ENCODE results near the gene RASA3. TPM values are rescaled to one million over a fixed set of nuclear protein-coding genes. Genes with fewer than 3 reads are reported as not detected.

Gene RASA3
- polyA plus RNA-seq, 1 experiment = 31.4 TPM

DNA sequence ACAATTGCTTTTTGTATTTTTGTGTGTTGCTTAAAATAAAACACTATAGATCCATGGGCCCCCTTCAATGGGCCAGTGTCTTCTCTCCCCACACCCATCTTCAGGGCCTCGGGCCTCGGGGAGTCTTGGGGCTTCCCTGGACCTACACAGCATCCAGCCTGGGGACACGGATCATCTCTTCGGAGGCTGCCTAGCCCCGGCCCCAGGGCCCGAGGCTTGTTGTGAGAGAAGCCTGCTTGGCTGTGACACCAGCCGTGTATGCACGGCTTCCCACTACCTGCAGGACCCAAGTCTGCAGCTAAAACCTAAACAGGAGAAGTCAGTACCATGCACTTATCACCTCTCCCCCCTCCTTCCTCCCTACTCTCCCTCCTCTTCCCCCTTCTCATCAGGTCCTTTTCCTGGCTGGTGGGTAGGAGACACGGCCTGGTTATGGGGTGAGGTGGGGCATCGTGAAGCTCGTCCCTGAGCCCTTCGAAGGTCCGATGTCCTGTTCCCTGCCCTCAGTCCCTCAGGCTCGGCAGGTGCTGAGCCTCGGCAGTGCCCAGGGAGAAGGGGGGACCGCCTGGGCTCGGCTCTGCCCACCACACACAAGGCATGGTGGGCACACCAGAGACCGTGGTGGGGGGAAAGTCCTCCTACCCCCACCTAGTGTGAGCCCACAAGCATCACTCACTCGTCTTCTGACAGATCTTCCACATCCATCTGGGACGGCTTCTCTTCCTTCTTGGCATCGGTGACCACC, 168.0 kb downstream of the RASA3 start:
- ChIA-PET CTCF (no interaction called here), POLR2A (no interaction called here)
- TF ChIP-seq, protein P1, sequence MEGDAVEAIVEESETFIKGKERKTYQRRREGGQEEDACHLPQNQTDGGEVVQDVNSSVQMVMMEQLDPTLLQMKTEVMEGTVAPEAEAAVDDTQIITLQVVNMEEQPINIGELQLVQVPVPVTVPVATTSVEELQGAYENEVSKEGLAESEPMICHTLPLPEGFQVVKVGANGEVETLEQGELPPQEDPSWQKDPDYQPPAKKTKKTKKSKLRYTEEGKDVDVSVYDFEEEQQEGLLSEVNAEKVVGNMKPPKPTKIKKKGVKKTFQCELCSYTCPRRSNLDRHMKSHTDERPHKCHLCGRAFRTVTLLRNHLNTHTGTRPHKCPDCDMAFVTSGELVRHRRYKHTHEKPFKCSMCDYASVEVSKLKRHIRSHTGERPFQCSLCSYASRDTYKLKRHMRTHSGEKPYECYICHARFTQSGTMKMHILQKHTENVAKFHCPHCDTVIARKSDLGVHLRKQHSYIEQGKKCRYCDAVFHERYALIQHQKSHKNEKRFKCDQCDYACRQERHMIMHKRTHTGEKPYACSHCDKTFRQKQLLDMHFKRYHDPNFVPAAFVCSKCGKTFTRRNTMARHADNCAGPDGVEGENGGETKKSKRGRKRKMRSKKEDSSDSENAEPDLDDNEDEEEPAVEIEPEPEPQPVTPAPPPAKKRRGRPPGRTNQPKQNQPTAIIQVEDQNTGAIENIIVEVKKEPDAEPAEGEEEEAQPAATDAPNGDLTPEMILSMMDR (IDR thresholded peaks at IDR 0.05; ENCODE audit: insufficient read depth, low read depth, low read length) = no peak
- Histone ChIP-seq H3K27me3 (ENCODE audit: control insufficient read depth, insufficient read depth, low read length) (no peaks in the 10 kb centered on the region), H3K36me3 (ENCODE audit: control insufficient read depth, insufficient read depth, low read length) (peaks cover 4% of the 10 kb centered on the region; the same call in 1 of the 2 replicates), H3K4me3 (ENCODE audit: low read depth, low read length) (no peak overlapping the region)
- no peak for DNase-seq (ENCODE audit: low read depth)

DNA sequence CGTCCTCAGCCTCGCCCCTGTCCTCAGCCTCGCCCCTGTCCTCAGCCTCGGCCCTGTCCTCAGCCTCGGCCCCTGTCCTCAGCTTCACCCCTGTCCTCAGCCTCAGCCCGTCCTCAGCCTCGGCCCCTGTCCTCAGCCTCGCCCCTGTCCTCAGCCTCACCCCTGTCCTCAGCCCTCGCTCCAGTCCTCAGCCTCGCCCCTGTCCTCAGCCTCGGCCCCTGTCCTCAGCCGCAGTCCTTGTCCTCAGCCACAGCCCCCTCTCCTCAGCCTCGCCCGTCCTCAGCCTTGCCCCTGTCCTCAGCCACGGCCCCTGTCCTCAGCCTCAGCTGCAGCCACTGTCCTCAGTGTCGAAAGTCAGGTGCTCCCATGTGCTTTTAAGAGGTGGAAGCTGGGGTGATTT, 169.0 kb downstream of the RASA3 start:
- CTCF ChIA-PET = interaction anchor here (2.7 kb wide), 1 partner anchor 263 kb away, joined by 11 read pairs; no protein-coding TSS in a partner anchor

DNA sequence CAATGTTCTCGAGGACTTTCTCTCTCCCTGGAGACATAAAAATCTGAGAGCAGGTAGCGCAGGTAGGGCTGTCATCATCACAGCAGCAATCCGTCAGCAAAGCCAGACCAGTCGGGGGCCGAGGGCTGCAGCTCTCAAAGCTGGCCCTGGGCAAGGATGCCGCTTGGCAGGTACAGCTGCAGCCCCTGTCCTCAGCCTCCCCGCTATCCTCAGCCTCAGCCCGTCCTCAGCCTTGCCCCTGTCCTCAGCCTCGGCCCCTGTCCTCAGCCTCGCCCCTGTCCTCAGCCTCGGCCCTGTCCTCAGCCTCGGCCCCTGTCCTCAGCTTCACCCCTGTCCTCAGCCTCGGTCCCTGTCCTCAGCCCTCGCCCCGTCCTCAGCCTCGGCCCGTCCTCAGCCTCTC, 169.4 kb downstream of the RASA3 start:
- ChIA-PET CTCF (interaction anchor here (0.8 to 2.7 kb wide), 2 partner anchors 12 to 263 kb away, joined by 3 to 11 read pairs; no protein-coding TSS in a partner anchor), POLR2A (no interaction called here)

More for the DNA sequence above, 169.0 kb downstream of the RASA3 start:
- Histone ChIP-seq H3K36me3 (ENCODE audit: control insufficient read depth, insufficient read depth, low read length) (peaks cover 1% of the 10 kb centered on the region; the same call in 1 of the 2 replicates), H3K27me3 (ENCODE audit: control insufficient read depth, insufficient read depth, low read length) (no peaks in the 10 kb centered on the region), H3K4me3 (ENCODE audit: low read depth, low read length) (no peak overlapping the region)
- TF ChIP-seq, protein P1 (IDR thresholded peaks at IDR 0.05; ENCODE audit: insufficient read depth, low read depth, low read length) = no peak
- POLR2A ChIA-PET = no interaction called here
- DNase-seq (ENCODE audit: low read depth) = no peak

DNA sequence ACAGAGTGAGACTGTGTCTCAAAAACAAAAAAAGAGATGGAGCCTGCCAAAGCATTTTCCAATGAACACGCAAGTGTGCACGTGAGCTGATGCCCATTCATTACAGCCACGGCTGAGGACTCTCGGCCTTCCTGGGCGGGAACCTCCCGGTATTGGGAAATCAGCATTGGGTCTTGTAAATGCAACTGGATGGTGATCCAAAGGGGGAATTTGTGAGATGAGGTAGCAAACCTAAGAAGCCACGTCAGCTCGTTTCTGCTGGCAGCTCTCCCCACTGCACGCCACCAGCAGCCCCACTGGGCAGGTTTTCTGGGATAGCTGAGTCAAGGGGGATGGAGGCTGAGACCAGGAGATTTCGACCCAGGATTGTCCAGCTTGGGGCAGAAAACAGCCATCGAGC, 170.0 kb downstream of the RASA3 start:
- H3K36me3 ChIP-seq (ENCODE audit: control insufficient read depth, insufficient read depth, low read length) = no peaks in the 10 kb centered on the region
- no peak overlapping the region for H3K4me3 ChIP-seq (ENCODE audit: low read depth, low read length)
- no peak for DNase-seq (ENCODE audit: low read depth)
- ChIA-PET POLR2A (no interaction called here), CTCF (interaction anchor here (0.8 to 2.7 kb wide), 2 partner anchors 12 to 264 kb away, joined by 3 to 11 read pairs; no protein-coding TSS in a partner anchor)
- TF ChIP-seq, protein P1 (IDR thresholded peaks at IDR 0.05; ENCODE audit: insufficient read depth, low read depth, low read length) = no peak
- H3K27me3 ChIP-seq (ENCODE audit: control insufficient read depth, insufficient read depth, low read length) = no peaks in the 10 kb centered on the region

More for the DNA sequence above, 169.4 kb downstream of the RASA3 start:
- DNase-seq (ENCODE audit: low read depth) = no peak
- TF ChIP-seq, protein P1 (IDR thresholded peaks at IDR 0.05; ENCODE audit: insufficient read depth, low read depth, low read length) = no peak
- Histone ChIP-seq H3K4me3 (ENCODE audit: low read depth, low read length) (no peak overlapping the region), H3K36me3 (ENCODE audit: control insufficient read depth, insufficient read depth, low read length) (peaks cover under 1% of the 10 kb centered on the region; the same call in 1 of the 2 replicates), H3K27me3 (ENCODE audit: control insufficient read depth, insufficient read depth, low read length) (no peaks in the 10 kb centered on the region)

DNA sequence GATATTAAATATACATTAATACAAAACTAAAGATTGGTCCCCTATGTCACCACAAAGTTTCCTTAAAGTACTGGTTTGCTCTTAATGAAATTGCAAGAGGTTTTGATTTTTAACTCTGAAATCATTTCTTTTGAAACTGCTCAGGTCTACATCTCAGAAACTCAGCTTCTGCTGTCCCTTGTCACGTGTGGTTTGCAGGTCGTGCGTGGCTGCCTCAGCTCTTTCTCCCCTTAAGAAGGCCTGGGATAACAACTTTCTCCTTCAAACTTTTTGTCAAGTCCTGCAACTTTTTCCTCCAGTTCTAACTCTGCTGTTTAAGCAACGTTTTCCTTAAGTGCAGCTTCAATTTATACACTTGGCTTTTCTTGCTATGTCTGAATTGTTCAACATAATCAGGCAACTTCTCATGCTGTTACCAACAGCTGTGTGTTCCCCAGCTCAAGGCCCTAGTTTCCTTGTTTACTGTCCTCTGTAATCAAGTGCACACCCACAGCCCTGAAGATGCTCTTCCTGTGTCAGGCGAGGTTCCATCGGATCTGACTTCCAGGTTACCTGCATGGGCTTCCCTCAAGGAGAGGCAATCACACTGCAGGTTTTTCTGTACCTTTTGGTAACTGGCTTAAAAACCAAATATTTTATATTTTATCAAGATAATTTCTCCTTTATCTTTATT, 172.0 kb downstream of the RASA3 start:
- H3K36me3 ChIP-seq (ENCODE audit: control insufficient read depth, insufficient read depth, low read length) = peaks cover 3% of the 10 kb centered on the region; the same call in 1 of the 2 replicates
- no peak overlapping the region for H3K4me3 ChIP-seq (ENCODE audit: low read depth, low read length)
- TF ChIP-seq, protein P1 (IDR thresholded peaks at IDR 0.05; ENCODE audit: insufficient read depth, low read depth, low read length) = no peak
- DNase-seq (ENCODE audit: low read depth) = no peak
- no peaks in the 10 kb centered on the region for H3K27me3 ChIP-seq (ENCODE audit: control insufficient read depth, insufficient read depth, low read length)
- CTCF ChIA-PET = interaction anchor here (0.9 to 1.4 kb wide), 2 partner anchors 263 to 300 kb away, joined by 4 to 5 read pairs; no protein-coding TSS in a partner anchor
- POLR2A ChIA-PET = no interaction called here

Measured in BJ (cell line).